Testis (tissue), 2 donors: ENCODE data around the gene SMIM44.

Source experiments
- POLR2A ChIP-seq: fragments of 450-650 bp; IDR thresholded peaks from one replicate; pipeline ENCODE4 v1.6.1; 2017; ENCODE audit warnings: antibody characterized with exemption, mild to moderate bottlenecking, moderate library complexity
- TF ChIP-seq, protein P1 (sequence below), 3 experiments: fragments of 450-650 bp in 2 of 3; fragments of 200-600 bp in 1 of 3; sonication (generic) in 1 of 3; IDR thresholded peaks; one replicate each; pipeline ENCODE4 v1.5.1; 2016 to 2019; ENCODE audit warnings: antibody characterized with exemption in 3 of 3, mild to moderate bottlenecking in 2 of 3, moderate library complexity in 1 of 3

GRCh38 chr19:3453840-3454239 lies 29.4 kb downstream of the SMIM44 start:
- TF ChIP-seq, protein P1, sequence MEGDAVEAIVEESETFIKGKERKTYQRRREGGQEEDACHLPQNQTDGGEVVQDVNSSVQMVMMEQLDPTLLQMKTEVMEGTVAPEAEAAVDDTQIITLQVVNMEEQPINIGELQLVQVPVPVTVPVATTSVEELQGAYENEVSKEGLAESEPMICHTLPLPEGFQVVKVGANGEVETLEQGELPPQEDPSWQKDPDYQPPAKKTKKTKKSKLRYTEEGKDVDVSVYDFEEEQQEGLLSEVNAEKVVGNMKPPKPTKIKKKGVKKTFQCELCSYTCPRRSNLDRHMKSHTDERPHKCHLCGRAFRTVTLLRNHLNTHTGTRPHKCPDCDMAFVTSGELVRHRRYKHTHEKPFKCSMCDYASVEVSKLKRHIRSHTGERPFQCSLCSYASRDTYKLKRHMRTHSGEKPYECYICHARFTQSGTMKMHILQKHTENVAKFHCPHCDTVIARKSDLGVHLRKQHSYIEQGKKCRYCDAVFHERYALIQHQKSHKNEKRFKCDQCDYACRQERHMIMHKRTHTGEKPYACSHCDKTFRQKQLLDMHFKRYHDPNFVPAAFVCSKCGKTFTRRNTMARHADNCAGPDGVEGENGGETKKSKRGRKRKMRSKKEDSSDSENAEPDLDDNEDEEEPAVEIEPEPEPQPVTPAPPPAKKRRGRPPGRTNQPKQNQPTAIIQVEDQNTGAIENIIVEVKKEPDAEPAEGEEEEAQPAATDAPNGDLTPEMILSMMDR (IDR thresholded peaks at IDR 0.05): no peak
- no peak for TF ChIP-seq POLR2A
